DOHH2 (cell line): ENCODE measurements around the gene TNNT2.

Source experiments
- CTCF ChIP-seq: fragments of 200-600 bp; sonication (generic); IDR thresholded peaks from one replicate; pipeline ENCODE4 v1.5.1; 2014; ENCODE audit warnings: antibody characterized with exemption, mild to moderate bottlenecking, low read depth, low read length; ENCODE audit not compliant: poor library complexity, severe bottlenecking
- EZH2phosphoT487 ChIP-seq: fragments of 200-600 bp; sonication (generic); IDR thresholded peaks from 2 replicates; pipeline ENCODE4 v1.6.1; 2017; ENCODE audit warnings: borderline replicate concordance, mild to moderate bottlenecking, antibody characterized with exemption, low read length, moderate library complexity, mixed read lengths

- no peak for TF ChIP-seq CTCF
- TF ChIP-seq EZH2phosphoT487 = no peak
Measured at GRCh38 chr1:201362906-201363305, 14.6 kb downstream of the TNNT2 start.
